Measurements from ENCODE around the gene IDE.
"Not testable (repeated sequence)": the region's sequence is repeated elsewhere in the genome, so short reads cannot be mapped to it uniquely, and the experiment has no call there.

The IDE gene

DNA sequence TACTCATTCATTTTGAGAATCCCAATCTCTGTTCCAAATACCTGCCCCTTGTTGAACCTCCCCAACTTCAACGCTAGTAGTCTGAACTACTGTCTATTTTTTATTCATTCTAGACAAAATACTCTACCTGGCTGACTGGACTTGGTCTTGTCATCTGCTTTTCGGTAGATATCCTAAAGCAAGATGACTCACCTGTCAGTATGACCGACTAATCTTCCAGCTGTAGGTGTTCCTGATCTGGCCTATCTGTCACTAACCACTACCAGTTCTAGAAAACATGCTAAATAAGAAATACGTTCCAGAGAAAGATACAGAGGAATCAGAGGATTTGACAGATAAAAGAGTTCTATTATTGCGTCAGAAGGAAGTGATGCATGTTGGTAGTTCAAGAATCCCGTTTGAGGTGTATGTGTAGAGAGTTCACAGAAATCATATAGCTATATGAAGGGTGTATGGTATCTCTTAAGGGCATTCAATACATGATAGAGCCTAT, 81.1 kb downstream of the IDE start:
- no peak for FAIRE-seq
- DNase-seq (ENCODE audit: low spot score) = no peak

DNA sequence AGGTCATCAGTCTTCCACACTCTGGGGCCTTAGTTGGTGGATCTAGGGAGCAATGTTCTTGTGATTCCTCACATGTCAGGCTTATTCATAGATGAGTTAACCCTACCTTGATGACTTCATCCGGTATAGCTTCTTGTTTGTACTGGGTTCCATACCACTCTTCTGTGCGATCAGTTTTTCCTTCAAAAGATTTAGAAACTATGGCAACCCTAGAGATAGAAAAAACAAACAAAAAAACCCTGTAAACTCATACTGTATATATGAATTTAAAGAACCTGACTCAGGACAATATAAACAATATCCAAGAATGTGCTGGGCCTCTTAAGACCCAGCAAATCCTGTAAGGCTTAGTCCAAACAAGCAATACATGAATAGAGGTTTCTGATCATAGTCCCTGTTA, 83.5 kb downstream of the IDE start:
- FAIRE-seq (no peak), DNase-seq (ENCODE audit: low spot score) (no peak)

DNA sequence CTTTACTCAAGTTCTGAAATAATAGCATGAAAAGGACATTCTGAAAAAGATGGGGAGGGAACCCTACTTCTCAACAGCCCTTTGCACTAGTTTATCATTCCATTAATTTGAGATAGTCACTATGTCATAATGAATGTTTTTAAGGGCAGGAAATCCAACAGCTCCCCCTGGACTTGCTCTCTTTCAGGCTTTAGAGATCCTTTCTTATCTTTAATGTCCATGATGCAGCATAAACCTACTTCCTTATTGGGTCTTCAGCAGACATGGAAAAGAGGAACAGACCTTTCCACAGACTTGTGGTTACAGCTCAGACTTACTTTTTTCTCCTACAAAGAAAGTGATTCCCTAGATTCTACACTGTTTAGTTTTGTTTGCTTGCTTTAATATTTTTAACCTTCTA, 87.3 kb downstream of the IDE start:
- no peak for FAIRE-seq

DNA sequence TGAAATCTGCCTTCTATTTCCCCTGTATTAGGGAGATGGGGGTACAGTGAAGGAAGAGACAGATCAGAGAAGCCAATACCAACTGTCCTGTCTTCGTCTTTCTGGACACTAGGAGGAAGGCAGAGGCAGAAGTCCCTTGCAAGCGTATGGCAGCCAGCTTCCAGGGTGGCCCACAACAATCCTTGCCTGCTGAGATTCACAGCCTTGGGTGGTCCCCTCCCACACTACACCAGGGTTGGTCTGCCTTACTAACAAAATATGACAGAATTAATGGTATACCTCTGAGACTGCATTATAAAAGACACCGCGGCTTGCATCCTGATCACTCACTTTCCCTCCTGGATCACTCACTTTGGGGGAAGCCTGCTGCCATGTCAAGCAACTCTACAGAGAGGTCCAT, 90.4 kb downstream of the IDE start:
- FAIRE-seq (no peak), DNase-seq (ENCODE audit: low spot score) (no peak)

More for the DNA sequence above, 87.3 kb downstream of the IDE start:
- DNase-seq (ENCODE audit: low spot score) = no peak

DNA sequence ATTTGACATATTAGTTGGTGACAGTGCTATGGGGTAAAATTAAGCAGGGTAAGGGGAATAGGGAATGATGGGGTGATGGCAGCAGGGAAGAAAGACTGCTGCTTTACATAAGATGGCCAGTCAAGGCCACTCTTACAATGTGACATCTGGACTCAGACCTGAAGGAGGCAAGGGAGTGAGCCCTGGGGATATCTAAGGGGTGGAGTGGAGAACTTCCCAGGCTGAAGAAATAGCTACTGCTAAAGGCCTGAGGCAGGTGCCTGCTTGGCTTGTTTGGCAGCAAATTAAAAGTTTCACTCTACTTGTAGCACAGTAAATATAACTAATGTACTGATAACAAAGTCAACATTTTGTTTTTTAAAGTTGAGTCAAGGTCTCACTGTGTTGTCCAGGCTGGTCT, 93.5 kb downstream of the IDE start:
- no peak for FAIRE-seq

DNA sequence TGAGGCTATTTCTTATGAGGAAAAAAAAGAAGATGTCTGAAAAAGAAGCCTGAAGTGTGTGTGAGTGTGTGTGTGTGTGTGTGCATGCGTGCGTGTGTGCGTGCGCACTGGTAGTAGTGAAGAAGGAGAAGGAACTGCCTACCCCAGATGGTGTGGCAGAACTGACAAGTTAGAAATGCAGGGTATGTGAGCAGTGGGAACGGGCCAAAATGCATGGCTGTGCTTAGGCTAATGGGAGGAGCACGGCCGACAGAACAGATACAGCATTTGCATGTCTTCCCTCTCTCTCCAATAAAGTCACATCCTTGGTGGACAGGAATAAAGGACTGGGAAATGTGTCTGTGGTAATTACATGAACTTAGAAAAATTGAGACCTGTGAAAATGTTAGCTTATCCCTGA, 94.3 kb downstream of the IDE start:
- DNase-seq (ENCODE audit: low spot score) (no peak), FAIRE-seq (no peak)

More for the DNA sequence above, 93.5 kb downstream of the IDE start:
- DNase-seq (ENCODE audit: low spot score) = no peak

DNA sequence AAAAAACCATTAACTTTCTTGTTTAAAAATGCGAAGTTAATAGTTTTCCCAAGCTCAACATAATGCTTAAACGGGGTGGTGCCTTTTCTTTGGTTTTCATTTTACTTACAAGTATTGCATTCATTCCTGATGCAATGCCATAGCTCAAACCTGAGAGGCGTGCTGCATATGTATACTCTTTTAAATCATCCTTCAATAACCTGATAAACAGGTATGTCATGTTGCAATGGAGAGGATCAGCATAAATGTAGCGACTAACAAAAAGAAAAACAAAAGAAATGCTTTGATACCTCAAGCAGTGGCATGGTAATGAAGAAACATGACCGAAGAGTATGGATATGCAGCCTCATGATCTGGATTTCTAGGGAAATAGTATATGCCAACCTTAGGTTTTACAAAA, 95.4 kb downstream of the IDE start:
- no peak for DNase-seq (ENCODE audit: low spot score)
- no peak for FAIRE-seq

DNA sequence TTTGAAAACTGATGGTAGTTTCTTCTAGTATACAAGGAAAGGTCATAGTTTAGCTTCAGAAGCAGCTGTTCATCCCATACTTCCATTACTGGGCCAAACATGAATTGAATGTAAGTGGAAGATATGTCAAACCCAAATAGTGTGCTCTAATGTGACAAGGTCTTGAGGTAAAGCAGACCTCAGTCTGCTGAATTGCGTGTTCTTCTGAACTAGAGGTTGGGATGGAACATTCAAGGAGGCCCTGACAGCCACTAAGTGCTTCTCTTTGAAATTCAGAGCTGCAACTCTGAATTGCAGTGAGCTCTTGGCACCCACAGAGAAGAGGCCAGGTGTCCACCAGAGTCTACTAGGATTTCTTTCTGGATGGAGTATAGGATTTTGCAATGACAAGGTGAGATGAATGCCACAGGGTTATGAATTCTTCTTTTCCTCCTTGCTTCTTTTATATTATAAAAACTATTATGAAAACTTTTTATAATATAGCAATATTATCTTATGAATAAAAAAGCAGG, 98.5 kb downstream of the IDE start:
- DNase-seq (ENCODE audit: low spot score) (no peak), FAIRE-seq (no peak)

DNA sequence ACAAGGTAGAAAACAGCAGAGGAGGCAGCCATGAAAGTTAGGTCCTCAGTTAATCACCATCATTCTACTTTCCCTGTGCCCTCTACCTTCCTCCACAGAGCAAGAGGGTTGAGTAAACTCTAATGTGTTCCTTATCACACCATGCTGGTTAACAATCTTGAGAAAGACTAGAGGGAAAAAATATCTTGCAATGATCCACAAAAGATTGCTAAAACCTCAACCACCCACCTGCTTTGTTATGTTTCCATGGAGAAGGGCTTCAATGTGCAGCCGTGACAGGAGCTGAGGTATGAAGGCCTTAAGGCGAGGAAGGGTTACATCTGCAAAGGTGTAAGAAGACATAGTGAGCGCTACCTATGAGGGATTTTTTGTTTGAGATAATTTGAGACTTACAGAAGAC, 103.9 kb downstream of the IDE start:
- no peak for DNase-seq (ENCODE audit: low spot score)
- FAIRE-seq = no peak

DNA sequence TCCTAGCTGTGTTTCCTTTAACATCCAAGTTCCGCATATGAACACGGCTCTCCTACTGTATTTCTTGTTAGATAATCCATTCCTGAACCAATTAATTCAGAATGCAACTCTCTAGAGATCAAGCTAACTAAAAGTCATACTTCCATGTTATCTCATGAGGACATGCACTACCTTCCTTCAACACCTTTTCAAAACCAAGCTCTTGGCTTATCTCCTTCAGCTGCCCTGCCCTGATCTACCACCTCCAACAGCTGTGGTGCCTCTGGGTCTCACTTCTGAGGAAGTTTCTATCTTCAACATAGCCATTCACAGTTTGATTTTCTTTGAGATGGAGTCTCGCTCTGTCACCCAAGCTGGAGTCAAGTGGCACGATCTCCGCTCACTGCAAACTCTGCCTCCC, 109.5 kb downstream of the IDE start:
- DNase-seq (ENCODE audit: low spot score) = no peak

DNA sequence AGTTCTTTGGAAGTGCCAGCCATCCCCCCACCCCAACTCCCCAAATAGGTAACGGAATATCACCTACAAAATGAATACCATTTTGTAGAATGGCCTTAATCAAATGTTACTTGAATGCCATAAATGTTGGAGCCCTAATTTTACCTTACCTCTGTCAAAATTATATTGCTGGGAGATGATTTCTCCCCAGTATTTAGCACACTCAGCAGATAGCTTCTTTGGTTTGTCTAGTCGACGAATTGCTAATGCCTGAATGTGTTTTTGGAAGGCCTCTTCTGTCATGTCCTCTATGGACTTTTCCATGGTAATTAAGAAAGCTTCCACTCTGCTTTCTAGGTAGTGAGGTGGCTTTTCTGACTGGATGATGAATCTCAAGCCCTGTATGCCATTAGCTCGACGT, 110.3 kb downstream of the IDE start:
- no peak for DNase-seq (ENCODE audit: low spot score)
- FAIRE-seq = no peak

More for the DNA sequence above, 109.5 kb downstream of the IDE start:
- FAIRE-seq = no peak

DNA sequence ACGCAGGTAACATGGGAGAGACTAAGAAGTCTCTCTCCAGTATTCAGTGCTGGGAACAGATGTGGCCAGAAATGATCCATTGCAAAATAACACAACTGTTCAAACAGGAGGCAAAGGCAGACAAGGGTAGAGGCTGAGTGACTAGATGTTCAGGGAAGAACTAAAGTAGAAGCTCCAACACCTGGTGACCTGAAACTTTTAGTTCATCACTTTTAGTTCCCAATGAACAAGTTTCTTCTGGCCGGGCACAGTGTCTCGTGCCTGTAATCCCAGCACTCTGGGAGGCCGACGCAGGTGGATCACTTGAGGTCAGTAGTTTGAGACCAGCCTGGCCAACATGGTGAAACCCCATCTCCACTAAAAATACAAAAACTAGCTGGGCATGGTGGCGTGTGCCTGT, 118.9 kb downstream of the IDE start:
- not testable (repeated sequence) for DNase-seq (ENCODE audit: low spot score); FAIRE-seq

DNA sequence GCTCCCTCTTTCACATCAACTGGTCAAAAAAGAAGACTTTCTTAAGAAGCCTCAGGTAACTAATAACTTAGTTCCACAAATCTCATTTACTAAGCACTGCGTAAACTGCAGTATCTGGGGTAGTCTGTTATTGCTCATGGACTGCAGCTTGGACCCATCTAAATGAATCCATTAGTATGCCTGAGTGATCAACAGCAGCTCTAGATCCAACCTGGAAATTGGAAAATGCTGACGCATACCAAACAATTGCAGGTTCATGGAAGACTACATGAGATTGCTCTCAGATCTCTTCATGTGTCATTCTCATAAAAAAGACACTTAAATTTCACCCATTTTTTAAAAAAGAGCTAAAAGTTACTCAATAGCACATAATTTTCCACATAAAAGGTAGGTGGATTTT, 121.6 kb downstream of the IDE start:
- no peak for DNase-seq (ENCODE audit: low spot score)
- FAIRE-seq = no peak

DNA sequence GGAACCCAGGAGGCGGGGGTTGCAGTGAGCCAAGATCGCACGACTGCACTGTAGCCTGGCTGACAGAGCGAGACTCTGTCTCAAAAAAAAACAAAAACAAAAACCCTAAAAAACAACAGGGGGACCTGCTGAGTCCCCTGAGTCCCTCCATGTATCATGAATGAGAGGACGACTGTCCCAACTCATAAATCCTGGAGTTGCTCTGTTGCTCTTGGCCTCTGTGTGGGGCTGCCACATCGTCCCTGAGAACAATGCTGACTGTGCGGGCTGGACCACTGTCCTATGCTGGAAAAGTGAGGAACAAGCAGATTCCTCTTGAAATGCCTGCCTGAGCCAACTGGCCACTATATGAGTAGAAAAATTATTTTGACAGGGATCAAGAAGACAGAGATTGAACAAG, 122.5 kb downstream of the IDE start:
- DNase-seq (ENCODE audit: low spot score) (no peak), FAIRE-seq (no peak)

DNA sequence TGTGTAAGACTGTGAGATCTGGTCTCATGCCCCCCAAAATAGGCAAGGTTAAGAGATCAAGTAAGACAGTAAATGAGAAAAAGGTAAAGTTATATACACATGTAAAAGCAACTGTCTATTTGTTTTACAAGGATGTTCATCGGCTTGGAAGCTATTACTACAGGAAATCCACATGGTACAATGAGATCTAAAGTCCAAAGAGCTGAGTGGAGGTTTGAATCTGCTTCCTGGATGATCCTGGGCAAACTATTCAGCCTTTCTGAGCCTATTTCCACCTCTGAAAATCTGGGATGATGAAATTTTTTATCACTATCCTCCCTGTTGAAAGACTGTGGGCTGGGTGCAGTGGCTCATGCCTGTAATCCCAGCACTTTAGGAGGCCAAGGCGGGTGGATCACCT, 123.0 kb downstream of the IDE start:
- no peak for FAIRE-seq
- no peak for DNase-seq (ENCODE audit: low spot score)

DNA sequence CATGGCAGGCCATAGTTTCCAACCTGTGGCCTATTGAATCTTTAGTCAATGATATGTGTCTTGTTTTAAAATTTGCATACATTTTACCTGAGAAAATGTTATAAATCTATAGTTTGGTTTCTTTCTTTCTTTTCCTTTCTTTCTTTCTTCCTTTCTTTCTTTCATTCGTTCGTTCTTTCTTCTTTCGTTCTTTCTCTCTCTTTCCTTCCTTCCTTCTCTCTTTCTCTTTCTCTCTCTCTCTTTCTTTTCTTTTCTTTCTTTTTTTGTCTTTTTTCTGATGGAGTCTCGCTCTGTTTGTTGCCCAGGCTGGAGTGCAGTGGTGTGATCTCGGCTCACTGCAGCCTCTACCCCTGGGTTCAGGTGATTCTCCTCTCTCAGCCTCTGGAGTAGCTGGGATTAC, 133.3 kb downstream of the IDE start:
- FAIRE-seq (no peak), DNase-seq (ENCODE audit: low spot score) (no peak)

DNA sequence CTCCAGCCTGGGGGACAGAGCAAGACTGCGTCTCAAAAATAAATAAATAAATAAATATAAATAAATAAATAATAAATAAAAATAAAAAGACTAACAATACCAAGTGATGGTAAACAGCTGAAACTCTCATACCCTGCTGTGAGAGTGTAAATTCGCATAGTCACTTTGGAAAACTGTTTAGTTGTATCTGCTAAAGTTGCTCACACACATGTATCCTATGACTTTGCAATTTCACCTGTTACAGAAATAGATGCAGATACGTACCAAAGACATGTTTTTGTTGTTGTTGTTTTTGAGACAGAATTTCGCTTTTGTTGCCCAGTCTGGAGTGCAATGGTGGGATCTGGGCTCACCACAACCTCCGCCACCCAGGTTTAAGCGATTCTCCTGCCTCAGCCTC, 135.7 kb downstream of the IDE start:
- DNase-seq (ENCODE audit: low spot score) (no peak), FAIRE-seq (no peak)

DNA sequence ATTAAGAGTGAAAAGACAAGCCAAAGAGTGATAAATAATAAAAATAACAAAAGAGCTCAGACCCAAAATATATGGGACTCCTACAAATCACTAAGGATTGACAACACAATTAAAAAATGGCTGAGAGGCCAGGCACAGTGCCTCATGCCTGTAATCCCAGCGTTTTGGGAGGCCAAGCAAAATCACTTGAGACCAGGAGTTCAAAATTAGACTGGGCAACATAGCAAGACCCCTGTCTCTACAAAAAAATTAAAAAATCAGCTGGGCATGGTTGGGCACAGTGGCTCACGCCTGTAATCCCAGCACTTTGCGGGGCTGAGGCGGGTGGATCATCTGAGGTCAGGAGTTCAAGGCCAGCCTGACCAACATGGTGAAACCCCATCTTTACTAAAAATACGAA, 137.3 kb downstream of the IDE start:
- FAIRE-seq (no peak), DNase-seq (ENCODE audit: low spot score) (no peak)

DNA sequence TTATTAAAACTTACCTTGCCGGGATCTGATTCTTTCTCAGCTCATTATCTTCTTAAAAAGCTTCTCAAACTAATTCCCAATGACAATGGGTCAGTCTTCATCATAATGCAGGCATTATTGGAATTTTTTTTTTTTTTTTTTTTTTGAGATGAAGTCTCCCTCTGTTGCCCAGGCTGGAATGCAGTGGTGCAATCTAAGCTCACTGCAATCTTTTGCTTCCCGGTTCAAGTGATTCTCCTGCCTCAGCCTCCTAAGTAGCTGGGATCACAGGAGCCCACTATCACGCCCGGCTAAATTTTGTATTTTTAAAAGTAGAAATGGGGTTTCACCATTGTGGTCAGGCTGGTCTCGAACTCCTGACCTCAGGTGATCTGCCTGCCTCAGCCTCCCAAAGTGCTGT, 137.8 kb downstream of the IDE start:
- not testable (repeated sequence) for FAIRE-seq; DNase-seq (ENCODE audit: low spot score)

DNA sequence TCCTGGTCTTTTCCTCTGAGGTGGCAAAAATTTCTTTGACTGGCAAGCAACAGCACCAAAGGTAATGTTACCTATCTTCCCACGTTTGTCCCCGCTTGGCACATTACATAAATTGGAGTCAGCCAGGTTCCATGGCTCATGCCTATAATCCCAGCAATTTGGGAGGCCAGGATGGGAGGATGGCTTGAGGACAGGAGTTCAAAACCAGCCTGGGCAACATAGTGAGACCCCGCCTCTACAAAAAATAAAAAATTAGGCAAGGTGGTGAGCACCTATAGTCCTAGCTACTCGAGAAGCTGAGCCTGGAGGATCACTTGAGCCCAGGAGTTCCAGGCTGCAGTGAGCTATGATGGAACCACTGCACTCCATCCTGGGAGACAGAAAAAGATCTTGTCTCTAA, 139.5 kb downstream of the IDE start:
- no peak for DNase-seq (ENCODE audit: low spot score)
- FAIRE-seq = no peak

DNA sequence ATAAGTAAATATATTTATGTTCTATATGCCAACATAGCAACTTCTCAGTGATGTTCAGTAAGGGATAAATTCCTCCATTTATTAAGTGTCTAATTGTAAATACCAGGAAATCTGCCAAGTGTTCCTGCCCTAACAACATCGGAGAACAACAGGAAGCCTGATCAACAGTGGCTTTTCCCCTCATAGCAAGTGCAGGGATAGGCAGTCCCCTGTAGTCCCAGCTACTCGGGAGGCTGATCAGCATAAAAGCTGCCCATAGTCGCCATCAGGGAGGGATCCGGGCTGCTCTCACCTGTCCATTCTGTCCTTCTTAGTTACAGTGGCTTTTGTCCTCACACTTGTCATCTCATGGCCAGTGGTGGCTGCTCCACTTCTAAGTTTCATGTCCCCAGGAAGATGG, 141.3 kb downstream of the IDE start:
- DNase-seq (ENCODE audit: low spot score) = no peak
- no peak for FAIRE-seq

DNA sequence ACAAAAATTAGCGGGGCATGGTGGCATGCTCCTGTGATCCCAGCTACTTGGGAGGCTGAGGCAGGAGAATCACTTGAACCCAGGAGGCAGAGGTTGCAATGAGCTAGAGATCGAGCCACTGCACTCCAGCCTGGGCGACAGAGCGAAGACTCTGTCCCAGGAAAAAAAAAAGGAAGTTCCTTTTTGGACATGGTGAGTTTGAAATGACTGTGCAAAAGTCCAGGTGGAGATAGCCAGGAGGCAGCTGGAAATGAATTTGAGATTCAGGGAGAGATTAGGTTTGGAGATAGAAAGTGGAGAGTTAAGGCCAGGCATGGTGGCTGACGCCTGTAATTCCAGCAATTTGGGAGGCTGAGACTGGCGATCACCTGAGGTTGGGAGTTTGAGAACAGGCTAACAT, 143.8 kb downstream of the IDE start:
- DNase-seq (ENCODE audit: low spot score) (no peak), FAIRE-seq (no peak)

DNA sequence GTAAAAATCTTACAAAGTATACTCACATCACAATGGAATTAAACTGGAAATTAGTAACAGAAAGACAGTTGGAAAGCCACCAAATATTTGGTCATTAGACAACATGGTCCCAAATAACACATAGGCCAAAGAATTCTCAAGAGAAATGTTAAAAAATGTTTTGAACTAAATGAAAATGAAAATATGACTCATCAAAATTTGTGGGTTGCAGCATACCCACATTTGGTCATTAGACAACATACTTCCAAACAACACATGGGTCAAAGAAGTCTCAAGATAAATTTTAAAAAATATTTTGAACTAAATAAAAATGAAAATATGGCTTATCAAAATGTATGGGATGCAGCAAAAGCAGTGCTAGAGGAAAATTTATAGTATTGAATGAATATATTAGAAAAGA, 152.3 kb downstream of the IDE start:
- DNase-seq (ENCODE audit: low spot score) (no peak), FAIRE-seq (no peak)

All from urothelium cell line (cell line).